ENCODE results near the gene SOX13. TPM values are rescaled to one million over a fixed set of nuclear protein-coding genes. Genes with fewer than 3 reads are reported as not detected.
A peak's percentile ranks its signal among the peaks of the same experiment; 100 is the strongest.

Gene SOX13
- total RNA-seq, 1 donor from 2014 or later, result 41.0 TPM

- no peak for DNase-seq (ENCODE audit: extremely low spot score in 2 of 2)
Measured at GRCh38 chr1:204150702-204151551, 78.0 kb downstream of the SOX13 start.

GRCh38 chr1:204151552-204152309, 78.8 kb downstream of the SOX13 start, which contains the start of gene ETNK2:
Gene ETNK2, minus strand, starts transcription at chr1:204152044. Its CDS starts 192 bp downstream, at chr1:204151852.
- TF ChIP-seq, protein P1, sequence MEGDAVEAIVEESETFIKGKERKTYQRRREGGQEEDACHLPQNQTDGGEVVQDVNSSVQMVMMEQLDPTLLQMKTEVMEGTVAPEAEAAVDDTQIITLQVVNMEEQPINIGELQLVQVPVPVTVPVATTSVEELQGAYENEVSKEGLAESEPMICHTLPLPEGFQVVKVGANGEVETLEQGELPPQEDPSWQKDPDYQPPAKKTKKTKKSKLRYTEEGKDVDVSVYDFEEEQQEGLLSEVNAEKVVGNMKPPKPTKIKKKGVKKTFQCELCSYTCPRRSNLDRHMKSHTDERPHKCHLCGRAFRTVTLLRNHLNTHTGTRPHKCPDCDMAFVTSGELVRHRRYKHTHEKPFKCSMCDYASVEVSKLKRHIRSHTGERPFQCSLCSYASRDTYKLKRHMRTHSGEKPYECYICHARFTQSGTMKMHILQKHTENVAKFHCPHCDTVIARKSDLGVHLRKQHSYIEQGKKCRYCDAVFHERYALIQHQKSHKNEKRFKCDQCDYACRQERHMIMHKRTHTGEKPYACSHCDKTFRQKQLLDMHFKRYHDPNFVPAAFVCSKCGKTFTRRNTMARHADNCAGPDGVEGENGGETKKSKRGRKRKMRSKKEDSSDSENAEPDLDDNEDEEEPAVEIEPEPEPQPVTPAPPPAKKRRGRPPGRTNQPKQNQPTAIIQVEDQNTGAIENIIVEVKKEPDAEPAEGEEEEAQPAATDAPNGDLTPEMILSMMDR (IDR thresholded peaks at IDR 0.05), result no peak
- TF ChIP-seq POLR2A (IDR thresholded peaks at IDR 0.05) (peak in 1 of 2 donors; percentile 23), POLR2AphosphoS5 (IDR thresholded peaks at IDR 0.05; ENCODE audit: insufficient read depth in 1 of 2, low read depth in 1 of 2) (peak in 1 of 2 donors; percentile 42)

More at GRCh38 chr1:204150702-204151551, 78.0 kb downstream of the SOX13 start:
- TF ChIP-seq, protein P1 (IDR thresholded peaks at IDR 0.05), result no peak
- TF ChIP-seq POLR2A (IDR thresholded peaks at IDR 0.05) (no peak), POLR2AphosphoS5 (IDR thresholded peaks at IDR 0.05; ENCODE audit: insufficient read depth in 1 of 2, low read depth in 1 of 2) (peak in 1 of 2 donors; percentile 39)
- Histone ChIP-seq H3K36me3 (peaks cover 0 to under 1% of the 10 kb centered on the region in 2 donors), H3K9me3 (no peaks in the 10 kb centered on the region), H3K27ac (peak overlapping the region; percentile 92), H3K4me3 (peak overlapping the region; percentile 79 to 86), H3K4me1 (peaks cover 44% of the 10 kb centered on the region), H3K27me3 (no peaks in the 10 kb centered on the region)
- intact Hi-C loops (cut with DNase I), result no loop called here

GRCh38 chr1:204152310-204153044, 79.6 kb downstream of the SOX13 start:
- no peaks in the 10 kb centered on the region for H3K9me3 ChIP-seq
- TF ChIP-seq POLR2A (IDR thresholded peaks at IDR 0.05), result no peak
- TF ChIP-seq, protein P1 (IDR thresholded peaks at IDR 0.05), result no peak
- TF ChIP-seq POLR2AphosphoS5 (IDR thresholded peaks at IDR 0.05; ENCODE audit: insufficient read depth in 1 of 2, low read depth in 1 of 2), result no peak
- peaks cover 44% of the 10 kb centered on the region for H3K4me1 ChIP-seq
- H3K4me3 ChIP-seq, result peak overlapping the region; percentile 79 to 86
- no peak for DNase-seq (ENCODE audit: extremely low spot score in 2 of 2)
- no peaks in the 10 kb centered on the region for H3K36me3 ChIP-seq
- no peaks in the 10 kb centered on the region for H3K27me3 ChIP-seq
- peak overlapping the region; percentile 92 for H3K27ac ChIP-seq
- intact Hi-C loops (cut with DNase I), result no loop called here

More at GRCh38 chr1:204151552-204152309, 78.8 kb downstream of the SOX13 start, which contains the start of gene ETNK2:
- H3K36me3 ChIP-seq, result no peaks in the 10 kb centered on the region
- peaks cover 44% of the 10 kb centered on the region for H3K4me1 ChIP-seq
- peak within 1 kb of the TSS; percentile 92 for H3K27ac ChIP-seq
- H3K4me3 ChIP-seq, result peak within 1 kb of the TSS; percentile 79 to 86
- DNase-seq (ENCODE audit: extremely low spot score in 2 of 2), result no peak
- H3K27me3 ChIP-seq, result no peaks in the 10 kb centered on the region
- H3K9me3 ChIP-seq, result no peaks in the 10 kb centered on the region
- intact Hi-C loops (cut with DNase I), result no loop called here

DNA sequence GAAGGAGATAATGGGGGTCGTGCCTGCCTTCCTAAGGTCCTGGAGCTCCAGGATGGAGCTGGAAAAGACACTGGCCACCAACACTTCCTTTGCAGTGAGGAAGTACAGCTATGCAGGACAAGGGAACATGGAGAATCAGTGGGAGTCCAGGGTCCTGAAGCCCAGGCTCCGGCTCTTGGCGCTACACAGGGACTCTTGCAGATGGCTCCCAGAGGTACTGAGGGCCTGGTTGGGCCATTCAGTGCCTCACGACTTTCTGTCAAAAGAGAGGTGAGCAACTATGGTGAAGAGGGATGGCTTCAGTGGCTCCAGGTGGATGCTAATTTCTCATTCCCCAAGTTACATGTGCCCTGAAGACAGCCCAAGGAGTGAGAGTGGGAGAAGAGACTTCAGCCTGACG, 80.8 kb downstream of the SOX13 start:
- TF ChIP-seq POLR2AphosphoS5 (IDR thresholded peaks at IDR 0.05; ENCODE audit: insufficient read depth in 1 of 2, low read depth in 1 of 2), result no peak
- TF ChIP-seq POLR2A (IDR thresholded peaks at IDR 0.05), result no peak
- TF ChIP-seq, protein P1 (IDR thresholded peaks at IDR 0.05), result no peak
- DNase-seq (ENCODE audit: extremely low spot score in 2 of 2), result no peak
- Histone ChIP-seq H3K4me1 (peaks cover 42% of the 10 kb centered on the region), H3K27me3 (no peaks in the 10 kb centered on the region), H3K27ac (no peak overlapping the region), H3K36me3 (no peaks in the 10 kb centered on the region), H3K9me3 (no peaks in the 10 kb centered on the region), H3K4me3 (no peak overlapping the region)
- intact Hi-C loops (cut with DNase I), result no loop called here

Measured in vagina (tissue), 2 donors.